Neural crest cell (in vitro differentiated cells): ENCODE measurements around the gene UNC79. TPM values are rescaled to one million over a fixed set of nuclear protein-coding genes. Genes with fewer than 3 reads are reported as not detected.
A peak's percentile ranks its signal among the peaks of the same experiment; 100 is the strongest.

Experiments
- DNase-seq: peaks from one replicate; pipeline ENCODE4 v3.0.0; 2021; ENCODE audit warnings: low read depth, mixed read lengths, low spot score
- H3K27ac Mint-ChIP-seq: one replicate; pipeline ENCODE4 v1.8.0; 2021; ENCODE audit warnings: mild to moderate bottlenecking, mixed read lengths; ENCODE audit not compliant: unreplicated experiment
- H3K27me3 Mint-ChIP-seq: 2 replicates; pipeline ENCODE4 v1.8.0; 2021; ENCODE audit warnings: low read depth, mild to moderate bottlenecking, mixed read lengths
- H3K36me3 Mint-ChIP-seq: 2 replicates; pipeline ENCODE4 v1.8.0; 2021; ENCODE audit warnings: low read depth, mild to moderate bottlenecking, mixed read lengths
- H3K4me1 Mint-ChIP-seq: 2 replicates; pipeline ENCODE4 v1.8.0; 2021; ENCODE audit warnings: mixed read lengths
- H3K4me3 Mint-ChIP-seq: one replicate; pipeline ENCODE4 v1.8.0; 2021; ENCODE audit warnings: mild to moderate bottlenecking, mixed read lengths
- H3K9me3 Mint-ChIP-seq: 2 replicates; pipeline ENCODE4 v1.8.0; 2021; ENCODE audit warnings: mixed read lengths
- CTCF ChIP-seq: fragments of 200-600 bp; sonication (generic); conservative IDR thresholded peaks from 2 replicates; pipeline ENCODE4 v1.5.0; 2021; ENCODE audit warnings: antibody characterized with exemption, mild to moderate bottlenecking
- total RNA-seq: library from RNA; stranded (reverse); gene quantifications from 2 replicates; pipeline ENCODE4 v1.2.1, GENCODE V29; 2021

The UNC79 gene
- total RNA-seq, 1 donor from 2014 or later: 2.2 TPM

- peaks cover 35% of the 10 kb centered on the region for H3K4me1 Mint-ChIP-seq
- no peak overlapping the region for H3K4me3 Mint-ChIP-seq
- H3K9me3 Mint-ChIP-seq: peaks cover under 1% of the 10 kb centered on the region
- peak overlapping the region; percentile 61 for H3K27ac Mint-ChIP-seq
- H3K36me3 Mint-ChIP-seq: no peaks in the 10 kb centered on the region
- TF ChIP-seq CTCF: no peak
- no peak for DNase-seq
- H3K27me3 Mint-ChIP-seq: peaks cover 30% of the 10 kb centered on the region
Observed at GRCh38 chr14:93688239-93688666, 257.5 kb downstream of the UNC79 start.

- TF ChIP-seq CTCF: no peak
- Mint-ChIP-seq H3K27me3 (peaks cover 30% of the 10 kb centered on the region), H3K9me3 (no peaks in the 10 kb centered on the region), H3K27ac (no peak overlapping the region), H3K4me1 (peaks cover 41% of the 10 kb centered on the region), H3K4me3 (no peak overlapping the region), H3K36me3 (no peaks in the 10 kb centered on the region)
- no peak for DNase-seq
Observed at GRCh38 chr14:93688820-93689219, 258.1 kb downstream of the UNC79 start.

GRCh38 chr14:93690146-93690545, 259.4 kb downstream of the UNC79 start:
- Mint-ChIP-seq H3K27ac (no peak overlapping the region), H3K9me3 (no peaks in the 10 kb centered on the region), H3K27me3 (peaks cover 30% of the 10 kb centered on the region), H3K36me3 (no peaks in the 10 kb centered on the region), H3K4me3 (no peak overlapping the region), H3K4me1 (peaks cover 40% of the 10 kb centered on the region)
- DNase-seq: no peak
- TF ChIP-seq CTCF: no peak

- H3K4me1 Mint-ChIP-seq: peaks cover 29% of the 10 kb centered on the region
- H3K9me3 Mint-ChIP-seq: peaks cover 4% of the 10 kb centered on the region
Observed at GRCh38 chr14:93691042-93691780, 260.5 kb downstream of the UNC79 start.

DNA sequence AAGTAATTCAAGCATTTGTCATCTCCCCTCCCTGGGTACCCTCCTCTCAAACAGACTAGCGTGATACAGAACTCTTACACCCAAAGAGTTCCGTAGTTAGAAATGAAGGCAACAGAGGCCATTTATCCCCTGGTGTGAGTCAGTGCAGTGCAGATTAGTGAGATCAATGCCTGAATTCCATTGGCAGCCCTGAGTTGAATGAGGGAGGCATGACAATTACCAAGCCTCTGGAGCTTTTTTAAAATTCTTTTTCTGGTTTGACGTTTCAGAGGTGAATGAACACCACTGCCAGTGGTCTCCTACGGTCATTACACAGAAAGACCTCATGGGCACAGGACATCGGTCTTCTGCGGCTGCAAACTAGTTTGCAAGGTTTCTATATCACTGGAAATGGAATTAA, 263.2 kb downstream of the UNC79 start:
- H3K27me3 Mint-ChIP-seq: peaks cover 7% of the 10 kb centered on the region

More at GRCh38 chr14:93691042-93691780, 260.5 kb downstream of the UNC79 start:
- H3K4me3 Mint-ChIP-seq: no peak overlapping the region
- H3K27me3 Mint-ChIP-seq: peaks cover 29% of the 10 kb centered on the region
- H3K27ac Mint-ChIP-seq: no peak overlapping the region
- H3K36me3 Mint-ChIP-seq: no peaks in the 10 kb centered on the region
- no peak for TF ChIP-seq CTCF
- no peak for DNase-seq

More for the DNA sequence above, 263.2 kb downstream of the UNC79 start:
- peaks cover 16% of the 10 kb centered on the region for H3K4me1 Mint-ChIP-seq
- no peak overlapping the region for H3K4me3 Mint-ChIP-seq
- TF ChIP-seq CTCF: no peak
- no peak overlapping the region for H3K27ac Mint-ChIP-seq
- DNase-seq: no peak
- peaks cover 7% of the 10 kb centered on the region for H3K9me3 Mint-ChIP-seq
- H3K36me3 Mint-ChIP-seq: peaks cover 3% of the 10 kb centered on the region
